Measurements from ENCODE around the gene PLCXD1.
"Not testable (repeated sequence)": the region's sequence is repeated elsewhere in the genome, so short reads cannot be mapped to it uniquely, and the experiment has no call there.

PLCXD1 gene

DNA sequence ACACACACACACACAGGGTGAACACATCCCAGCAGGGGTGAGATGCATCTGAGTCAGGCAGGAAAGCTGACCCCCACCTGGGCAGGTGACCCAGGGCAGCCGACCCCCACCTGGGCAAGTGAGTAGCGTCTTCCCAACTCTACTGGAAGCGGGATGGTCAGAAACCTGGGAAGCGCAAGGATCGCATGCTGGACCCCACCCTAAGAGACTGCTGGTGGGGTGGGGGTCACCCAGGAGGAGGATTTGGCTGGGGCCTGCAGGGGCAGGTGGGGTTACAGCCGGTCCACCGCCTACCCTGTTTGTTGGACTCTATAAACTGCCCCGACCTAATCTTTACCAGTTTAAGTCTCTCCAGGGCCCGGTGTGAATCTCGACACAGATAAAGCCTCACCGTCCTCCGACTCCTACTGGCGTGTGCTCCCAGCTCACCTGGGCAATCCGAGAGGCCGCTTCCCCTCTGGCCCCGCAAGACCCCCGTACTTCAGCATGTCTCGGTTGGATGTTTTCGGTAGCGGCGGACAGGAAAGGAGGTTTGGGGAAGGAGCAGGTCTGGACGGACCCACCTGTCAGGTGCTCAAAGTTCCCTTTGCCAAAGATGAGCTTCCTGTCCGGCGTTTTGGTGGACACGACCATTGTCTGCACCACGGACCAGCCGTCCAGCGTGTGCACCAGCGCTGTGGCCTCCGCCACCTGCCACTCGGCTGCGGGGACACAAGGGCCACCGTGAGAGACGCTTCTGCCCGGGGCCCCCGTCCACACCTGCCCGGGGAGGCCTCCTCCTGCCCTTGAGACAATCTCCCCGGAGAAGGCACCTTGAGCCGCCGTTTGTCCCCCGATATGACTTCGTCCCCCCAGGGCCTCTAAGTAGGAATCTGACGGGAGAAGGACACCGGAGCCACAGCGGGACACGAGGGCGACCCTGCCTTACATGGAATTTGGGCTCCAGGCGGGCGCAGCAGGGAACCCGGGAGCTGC is 35.5 kb downstream of the PLCXD1 start:
- no peak for DNase-seq (ENCODE audit: low read depth in 2 of 2)

- DNase-seq (ENCODE audit: low read depth in 2 of 2): no peak
Measured at GRCh38 chrX:317424-318067, 36.4 kb downstream of the PLCXD1 start.

DNA sequence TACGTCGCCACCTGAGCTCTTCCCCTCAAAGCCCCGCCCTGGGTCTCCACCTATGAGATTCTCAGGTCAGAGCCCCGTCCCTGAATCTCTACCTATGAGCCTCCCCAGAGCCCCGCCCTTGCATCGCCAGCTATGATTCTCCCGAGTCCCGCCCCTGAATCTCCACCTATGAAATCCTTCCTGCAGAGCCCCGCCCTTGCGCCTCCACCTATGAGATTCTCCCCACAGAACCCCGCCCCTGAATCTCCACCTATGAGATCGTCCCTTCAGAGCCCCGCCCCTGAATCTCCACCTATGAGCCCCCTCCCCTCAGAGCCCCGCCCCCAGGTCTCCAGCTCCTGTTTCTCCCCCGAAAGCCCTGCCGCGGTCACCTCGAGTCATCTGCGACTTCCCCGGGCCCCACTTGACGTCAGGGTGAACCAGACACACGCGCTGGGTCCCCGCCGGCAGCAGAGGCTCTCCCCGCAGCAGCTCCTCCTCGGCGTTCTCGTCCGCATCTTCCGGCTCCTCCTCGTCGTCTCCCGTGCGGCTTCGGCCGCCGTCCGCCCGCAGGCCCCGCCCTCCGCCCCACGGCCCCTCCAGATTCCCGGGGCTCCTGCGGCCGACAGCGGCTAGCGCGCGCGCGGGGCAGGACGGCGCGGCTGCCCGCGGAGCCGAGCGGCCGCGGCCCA is 37.0 kb downstream of the PLCXD1 start:
- peak; percentile 95 for DNase-seq (ENCODE audit: low read depth in 2 of 2)

DNA sequence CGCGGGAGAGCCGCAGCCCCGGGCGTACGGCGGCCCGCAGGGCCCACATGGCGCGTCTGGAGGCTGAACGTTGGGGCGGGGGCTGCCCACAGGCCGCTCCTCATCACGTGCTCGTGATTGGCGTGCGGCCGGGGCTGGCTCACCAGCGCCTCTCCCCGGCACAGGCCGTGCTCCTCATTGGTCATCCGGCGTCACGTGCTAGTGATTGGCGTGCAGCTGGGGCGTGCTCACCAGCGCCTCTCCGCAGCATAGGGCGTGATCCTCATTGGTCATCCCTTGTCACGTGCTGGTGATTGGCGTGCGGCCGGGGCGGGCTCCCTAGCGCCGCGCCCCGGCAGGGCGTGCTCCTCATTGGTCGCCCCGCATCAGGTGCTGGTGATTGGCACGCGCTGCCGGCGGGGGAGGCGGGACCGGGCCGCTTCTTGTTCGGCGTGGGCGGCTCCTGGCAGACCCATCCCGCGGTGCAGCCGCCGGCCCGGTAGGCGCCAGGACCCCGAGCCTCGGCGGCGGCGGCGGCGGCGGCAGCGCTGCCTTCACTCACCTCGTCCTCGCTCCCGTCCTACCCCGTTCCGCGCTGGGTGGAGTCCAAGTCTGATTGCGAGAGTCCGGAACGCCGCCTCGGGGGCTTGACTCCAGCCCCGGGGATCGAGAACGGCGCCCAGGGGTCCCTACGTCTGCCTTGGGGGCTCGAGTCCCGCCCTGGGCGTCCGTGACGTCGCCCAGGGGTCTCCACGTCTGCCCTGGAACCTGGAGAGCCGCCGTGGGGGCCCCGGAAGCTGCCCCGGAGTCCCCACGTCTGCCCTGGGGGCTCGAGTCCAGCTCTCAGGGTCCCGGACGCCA is 37.8 kb downstream of the PLCXD1 start, which contains the start of gene GTPBP6:
Gene GTPBP6 (minus strand): TSS at position 58 of the 840 bp plus-strand sequence. CDS start 9 bp downstream, at position 49.
- peak; percentile 100 for DNase-seq (ENCODE audit: low read depth in 2 of 2)

DNA sequence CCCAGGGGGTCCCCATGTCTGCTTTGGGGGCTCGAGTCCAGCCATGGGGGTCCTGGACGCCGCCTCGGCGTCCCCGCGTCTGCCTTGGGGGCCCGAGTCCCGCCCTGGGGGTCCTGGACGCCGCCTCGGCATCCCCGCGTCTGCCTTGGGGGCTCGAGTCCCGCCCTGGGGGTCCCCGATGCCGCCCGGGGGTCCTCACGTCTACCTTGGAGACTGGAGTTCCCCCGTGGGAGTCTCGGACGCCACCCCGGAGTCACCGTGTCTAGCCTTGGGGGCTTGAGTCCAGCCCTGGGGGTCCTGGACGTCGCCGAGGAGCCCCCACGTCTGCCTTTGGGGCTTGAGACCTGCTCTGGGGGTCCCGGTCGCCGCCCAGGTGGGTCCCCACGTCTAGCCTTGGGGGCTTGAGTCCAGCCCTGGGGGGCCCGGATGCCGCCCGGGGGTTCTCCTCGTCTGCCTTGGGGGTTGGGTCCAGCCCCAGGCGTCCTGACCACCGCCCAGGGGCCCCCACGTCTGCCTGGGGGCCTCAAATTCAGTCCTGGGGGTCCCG is 38.5 kb downstream of the PLCXD1 start:
- DNase-seq (ENCODE audit: low read depth in 2 of 2): no peak

DNA sequence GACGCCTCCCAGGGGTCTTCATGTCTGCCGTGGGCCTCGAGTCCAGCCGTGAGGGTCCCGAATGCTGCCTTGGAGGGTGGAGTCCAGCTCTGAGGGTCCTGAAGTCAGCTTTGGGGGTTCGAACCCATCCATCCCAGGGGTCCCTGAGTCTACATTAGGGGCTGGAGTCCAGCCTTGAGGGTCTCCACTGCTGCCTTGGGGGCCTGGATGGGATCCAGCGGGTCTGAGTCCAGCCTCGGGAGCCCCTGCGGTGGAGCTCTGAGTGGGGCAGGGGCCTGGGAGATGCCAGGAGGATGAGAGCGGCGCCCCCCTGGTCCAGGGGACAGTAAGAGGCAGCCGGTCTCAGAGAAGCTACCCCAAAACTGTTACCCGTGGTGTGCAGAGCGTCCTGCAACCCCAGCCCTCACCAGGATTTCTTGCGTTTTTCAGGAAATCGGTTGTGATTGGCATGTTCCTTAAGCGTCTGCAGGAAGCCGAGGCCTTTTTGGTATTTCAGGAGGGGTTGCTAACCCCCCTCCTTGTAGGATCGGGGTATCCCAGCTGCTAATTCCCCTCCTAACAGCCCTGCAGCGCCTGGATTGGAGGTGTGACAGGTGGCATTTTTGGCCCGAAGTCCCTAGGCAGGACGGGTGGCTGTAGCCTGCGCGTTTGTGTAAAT is 39.1 kb downstream of the PLCXD1 start:
- DNase-seq (ENCODE audit: low read depth in 2 of 2): no peak

DNA sequence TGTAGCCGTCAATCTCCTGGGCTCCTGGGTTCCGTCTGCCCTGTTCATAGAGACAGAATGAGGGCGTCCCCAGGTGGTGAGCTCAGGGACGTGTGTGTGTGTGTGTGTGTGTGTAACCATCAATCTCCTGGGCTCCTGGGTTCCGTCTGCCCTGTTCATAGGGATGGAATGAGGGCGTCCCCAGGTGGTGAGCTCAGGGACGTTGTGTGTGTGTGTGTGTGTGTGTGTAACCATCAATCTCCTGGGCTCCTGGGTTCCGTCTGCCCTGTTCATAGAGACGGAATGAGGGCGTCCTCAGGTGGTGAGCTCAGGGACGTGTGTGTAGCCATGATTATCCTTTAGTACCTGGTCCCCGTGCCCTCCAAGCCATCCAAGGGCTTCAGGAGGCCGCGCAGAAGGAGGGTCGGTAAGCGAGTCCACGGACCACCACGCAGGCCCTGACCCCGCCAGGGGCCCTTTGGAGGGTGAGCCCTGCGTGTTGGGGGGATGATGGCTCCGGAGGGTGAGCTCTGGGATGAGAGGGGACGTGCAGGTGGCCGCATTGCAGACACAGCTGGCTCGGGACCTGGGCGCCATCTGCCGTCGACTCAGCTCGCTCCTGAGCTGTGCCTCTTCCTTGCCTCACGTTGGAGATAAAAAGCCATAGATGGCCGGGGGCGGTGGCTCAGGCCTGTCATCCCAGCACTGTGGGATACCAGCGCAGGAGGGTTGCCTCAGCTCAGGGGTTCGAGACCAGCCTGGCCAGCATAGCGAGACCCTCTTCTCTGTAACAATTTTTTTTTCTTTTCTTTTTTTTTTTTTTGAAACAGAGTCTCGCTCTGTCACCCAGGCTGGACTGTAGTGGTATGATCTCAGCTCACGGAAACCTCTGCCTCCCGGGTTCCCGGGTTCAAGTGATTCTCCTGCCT is 42.8 kb downstream of the PLCXD1 start:
- no peak for DNase-seq (ENCODE audit: low read depth in 2 of 2)

DNA sequence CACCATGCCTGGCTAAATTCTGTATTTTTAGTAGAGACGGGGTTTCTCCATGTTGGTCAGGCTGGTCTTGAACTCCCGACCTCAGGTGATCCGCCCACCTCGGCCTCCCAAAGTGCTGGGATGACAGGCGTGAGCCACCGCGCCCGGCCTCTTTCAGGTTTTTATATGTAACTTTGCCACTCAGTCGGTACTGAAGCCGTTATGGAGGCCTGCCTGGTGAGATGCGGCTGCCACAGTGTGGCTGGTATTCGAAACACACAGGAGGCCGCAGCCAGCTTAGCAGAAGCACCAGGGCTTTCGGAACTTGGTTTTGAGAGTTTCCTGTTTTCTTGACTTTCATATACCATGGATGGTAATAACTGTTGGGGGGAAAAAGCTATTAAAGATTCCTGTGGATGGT is 43.5 kb downstream of the PLCXD1 start:
- DNase-seq (ENCODE audit: low read depth in 2 of 2): not testable (repeated sequence)

DNA sequence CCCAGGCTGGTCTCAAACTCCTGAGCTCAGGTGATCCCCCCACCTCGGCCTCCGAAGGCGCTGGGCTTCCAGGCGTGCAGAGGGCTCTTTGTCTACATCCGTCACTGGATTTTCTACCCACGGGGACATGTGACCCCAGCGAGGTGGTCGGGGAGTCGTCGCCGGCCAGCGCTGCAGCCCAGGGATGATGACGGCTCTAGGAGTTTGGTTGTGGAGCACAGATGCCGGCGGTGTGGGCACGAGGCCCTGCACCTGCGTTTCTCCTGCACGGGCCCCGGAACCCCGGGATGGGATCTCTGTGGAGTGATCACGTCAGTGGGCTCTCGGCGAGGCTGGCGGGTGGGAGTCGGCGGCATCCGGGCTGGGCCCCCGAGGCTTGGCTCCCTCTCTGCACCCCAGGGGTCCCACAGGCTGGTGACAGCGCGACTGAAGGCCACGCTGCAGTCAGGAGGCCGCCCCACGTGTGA is 46.5 kb downstream of the PLCXD1 start:
- no peak for DNase-seq (ENCODE audit: low read depth in 2 of 2)

DNA sequence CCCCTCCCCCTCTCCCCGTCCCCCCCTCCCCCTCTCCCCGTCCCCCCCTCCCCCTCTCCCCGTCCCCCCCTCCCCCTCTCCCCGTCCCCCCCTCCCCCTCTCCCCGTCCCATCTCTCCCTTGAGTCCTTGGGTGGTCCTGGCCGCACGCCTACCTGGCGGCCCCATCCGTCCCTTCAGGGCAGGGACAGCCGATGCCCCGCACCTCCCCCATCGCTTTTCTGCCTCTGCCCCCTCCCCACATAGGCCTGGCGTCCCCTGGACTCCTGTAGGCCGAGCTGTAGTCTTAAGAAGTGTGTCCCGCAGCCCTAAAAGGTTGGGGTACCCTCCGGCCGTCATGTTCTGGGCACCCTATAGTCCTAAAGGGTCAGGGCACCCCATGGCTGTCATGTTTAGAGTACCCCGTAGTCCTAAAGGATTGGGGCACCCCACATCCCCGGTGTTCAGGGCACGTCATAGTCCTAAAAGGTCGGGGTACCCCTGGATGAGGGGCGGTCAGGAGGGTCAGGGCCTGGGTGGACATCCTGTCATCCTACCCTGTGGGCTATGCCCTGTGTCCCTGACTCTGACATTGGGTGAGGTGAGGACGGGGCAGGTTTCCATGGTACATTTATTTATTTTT is 48.2 kb downstream of the PLCXD1 start:
- DNase-seq (ENCODE audit: low read depth in 2 of 2): no peak

DNA sequence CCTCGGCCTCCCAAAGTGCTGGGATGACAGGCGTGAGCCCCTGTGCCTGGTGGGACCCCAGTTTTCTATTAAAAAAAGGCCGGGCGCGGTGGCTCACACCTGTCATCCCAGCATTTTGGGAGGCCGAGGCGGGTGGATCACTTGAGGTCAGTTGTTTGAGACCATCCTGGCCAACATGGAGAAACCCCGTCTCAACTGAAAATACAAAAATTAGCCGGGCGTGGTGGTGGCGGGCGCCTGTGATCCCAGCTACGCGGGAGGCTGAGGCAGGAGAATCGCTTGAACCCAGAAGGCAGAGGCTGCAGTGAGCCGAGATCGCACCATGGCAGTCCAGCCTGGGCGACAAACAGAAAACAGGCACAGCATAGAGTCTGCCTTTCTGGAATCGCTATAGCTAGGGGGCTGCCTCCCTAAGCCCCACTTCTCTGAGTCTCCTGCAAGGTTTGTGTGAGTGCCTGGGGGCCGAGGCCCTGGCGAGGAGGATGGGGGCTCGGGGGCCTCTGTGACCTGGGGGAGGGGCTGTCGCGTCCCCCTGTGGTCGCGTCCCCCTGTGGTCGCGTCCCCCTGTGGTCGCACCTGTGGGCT is 49.1 kb downstream of the PLCXD1 start:
- not testable (repeated sequence) for DNase-seq (ENCODE audit: low read depth in 2 of 2)

DNA sequence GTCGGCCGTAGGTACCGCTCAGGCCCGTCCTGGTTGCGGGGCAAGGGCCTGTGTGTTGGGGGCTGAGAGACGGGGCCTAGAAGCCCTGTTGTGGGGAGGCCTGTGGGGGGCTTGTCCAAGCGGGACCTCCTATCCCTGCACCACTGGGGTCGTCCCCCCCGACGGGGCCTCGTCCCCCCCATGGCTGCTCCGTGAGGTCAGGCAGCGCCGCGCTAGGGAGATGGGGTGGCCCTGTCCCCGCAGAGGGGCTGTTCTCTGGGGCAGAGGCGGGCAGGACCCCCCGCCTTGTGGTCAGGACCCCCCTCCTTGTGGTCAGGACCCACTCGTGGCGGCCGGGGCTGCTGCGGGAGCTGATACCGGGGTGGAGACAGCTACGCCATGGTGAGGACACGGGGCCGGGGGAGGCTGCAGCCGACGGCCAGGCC is 49.6 kb downstream of the PLCXD1 start:
- no peak for DNase-seq (ENCODE audit: low read depth in 2 of 2)

DNA sequence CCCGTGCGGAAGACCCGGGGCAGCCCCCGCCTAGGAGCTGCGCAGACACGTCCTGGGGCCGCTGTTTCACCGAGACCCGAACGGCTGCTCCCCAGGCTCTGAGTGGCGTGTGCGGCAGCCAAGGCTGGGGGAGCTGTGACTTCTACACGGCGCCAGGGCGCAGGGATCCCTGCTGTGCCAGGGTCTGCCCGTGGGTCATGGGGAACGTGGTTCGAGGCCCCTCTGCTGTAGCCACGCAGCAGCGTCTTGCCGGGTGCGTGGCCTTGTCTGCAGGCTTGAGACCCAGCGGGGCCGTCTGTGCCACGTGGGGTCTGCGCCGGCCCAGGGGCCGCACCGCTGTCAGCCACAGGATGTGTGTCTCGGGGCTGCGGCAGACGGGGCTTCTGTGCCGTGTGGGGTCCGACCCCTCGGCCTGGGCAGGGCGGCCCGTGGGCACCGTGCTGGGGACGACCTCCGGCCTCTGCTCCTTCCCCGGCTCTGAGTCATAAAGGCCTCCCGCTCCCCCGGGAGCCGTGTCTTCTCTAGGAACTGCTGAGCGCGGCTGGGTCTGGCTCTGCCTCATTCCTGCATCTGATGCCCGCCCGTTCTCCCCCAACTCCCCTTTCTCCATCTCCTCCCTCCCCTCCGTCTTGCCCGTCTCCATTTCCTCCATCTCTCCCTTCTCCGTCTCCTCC is 50.1 kb downstream of the PLCXD1 start:
- DNase-seq (ENCODE audit: low read depth in 2 of 2): no peak

- DNase-seq (ENCODE audit: low read depth in 2 of 2): no peak
Measured at GRCh38 chrX:331825-332495, 50.8 kb downstream of the PLCXD1 start.

GRCh38 chrX:332496-332860 is 51.3 kb downstream of the PLCXD1 start:
- no peak for DNase-seq (ENCODE audit: low read depth in 2 of 2)

- DNase-seq (ENCODE audit: low read depth in 2 of 2): no peak
Measured at GRCh38 chrX:332916-333610, 51.9 kb downstream of the PLCXD1 start.

All from fibroblast of skin of left biceps (primary cell).